ENCODE measurements around the gene CDK7.
"Not testable (repeated sequence)": the region's sequence is repeated elsewhere in the genome, so short reads cannot be mapped to it uniquely, and the experiment has no call there.

The CDK7 gene

DNA sequence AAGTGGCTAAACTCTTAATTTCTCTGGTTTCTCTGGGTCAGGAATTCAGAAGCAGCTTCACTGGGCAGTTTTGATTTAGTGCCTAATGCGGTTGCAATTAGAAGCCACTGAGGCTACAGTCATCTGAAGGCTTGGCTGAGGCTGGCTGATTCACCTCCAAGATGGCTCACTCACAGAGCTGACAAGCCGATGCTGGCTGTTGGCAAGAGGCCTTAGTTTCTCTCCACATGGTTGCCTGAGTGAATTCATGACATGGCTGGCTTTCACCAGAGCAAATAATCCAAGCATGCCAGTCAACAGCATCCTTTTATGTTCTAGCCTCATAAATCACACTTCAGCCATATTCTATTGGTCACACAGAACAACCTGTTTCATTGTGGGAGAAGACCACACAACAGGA lies 2.8 kb upstream of the CDK7 start:
- Histone ChIP-seq H3F3A (ENCODE audit: insufficient read depth, low read length) (no peaks in the 10 kb centered on the region), H2AFZ (ENCODE audit: low read length) (no peak overlapping the region), H3K79me2 (ENCODE audit: insufficient read depth, low read length) (peaks cover 7% of the 10 kb centered on the region; the same call in 1 of the 2 replicates), H3K27me3 (ENCODE audit: insufficient read depth, low read length) (no peaks in the 10 kb centered on the region), H3K36me3 (ENCODE audit: insufficient read depth, low read length) (peaks cover 30% of the 10 kb centered on the region), H3K9ac (ENCODE audit: low read length) (no peak overlapping the region), H3K9me3 (ENCODE audit: low read length) (no peaks in the 10 kb centered on the region), H4K20me1 (ENCODE audit: insufficient read depth, low read length) (no peaks in the 10 kb centered on the region), H3K4me2 (ENCODE audit: low read length) (no peak overlapping the region), H3K4me3 (ENCODE audit: low read depth, low read length, poor library complexity, severe bottlenecking) (no peak overlapping the region), H3K4me1 (ENCODE audit: insufficient read depth, low read length, severe bottlenecking) (peaks cover 17% of the 10 kb centered on the region), H3K27ac (ENCODE audit: low read depth, low read length, poor library complexity, severe bottlenecking) (no peak overlapping the region), H3K9me2 (ENCODE audit: low read depth, low read length) (no peaks in the 10 kb centered on the region)
- TF ChIP-seq, protein P1, sequence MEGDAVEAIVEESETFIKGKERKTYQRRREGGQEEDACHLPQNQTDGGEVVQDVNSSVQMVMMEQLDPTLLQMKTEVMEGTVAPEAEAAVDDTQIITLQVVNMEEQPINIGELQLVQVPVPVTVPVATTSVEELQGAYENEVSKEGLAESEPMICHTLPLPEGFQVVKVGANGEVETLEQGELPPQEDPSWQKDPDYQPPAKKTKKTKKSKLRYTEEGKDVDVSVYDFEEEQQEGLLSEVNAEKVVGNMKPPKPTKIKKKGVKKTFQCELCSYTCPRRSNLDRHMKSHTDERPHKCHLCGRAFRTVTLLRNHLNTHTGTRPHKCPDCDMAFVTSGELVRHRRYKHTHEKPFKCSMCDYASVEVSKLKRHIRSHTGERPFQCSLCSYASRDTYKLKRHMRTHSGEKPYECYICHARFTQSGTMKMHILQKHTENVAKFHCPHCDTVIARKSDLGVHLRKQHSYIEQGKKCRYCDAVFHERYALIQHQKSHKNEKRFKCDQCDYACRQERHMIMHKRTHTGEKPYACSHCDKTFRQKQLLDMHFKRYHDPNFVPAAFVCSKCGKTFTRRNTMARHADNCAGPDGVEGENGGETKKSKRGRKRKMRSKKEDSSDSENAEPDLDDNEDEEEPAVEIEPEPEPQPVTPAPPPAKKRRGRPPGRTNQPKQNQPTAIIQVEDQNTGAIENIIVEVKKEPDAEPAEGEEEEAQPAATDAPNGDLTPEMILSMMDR (IDR thresholded peaks at IDR 0.05; ENCODE audit: low read length) = no peak
- TF ChIP-seq EZH2 (IDR thresholded peaks at IDR 0.05; ENCODE audit: borderline replicate concordance, low read length) = no peak

DNA sequence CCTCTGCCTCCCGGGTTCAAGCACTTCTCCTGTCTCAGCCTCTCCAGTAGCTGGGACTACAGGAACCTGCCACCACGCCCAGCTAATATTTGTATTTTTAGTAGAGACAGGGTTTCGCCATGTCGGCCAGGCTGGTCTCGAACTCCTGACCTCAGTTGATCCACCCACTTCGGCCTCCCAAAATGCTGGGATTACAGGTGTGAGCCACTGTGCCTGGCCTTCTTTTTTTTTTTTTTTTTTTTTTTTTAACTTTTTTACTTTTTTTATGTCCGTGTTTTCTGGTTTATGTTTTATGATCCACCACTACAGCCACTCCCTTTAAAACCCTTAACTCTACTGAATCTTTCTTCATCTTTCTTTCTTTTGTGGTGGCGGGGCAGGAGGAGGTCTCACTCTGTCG lies 2.0 kb downstream of the CDK7 start:
- H3K4me2 ChIP-seq (ENCODE audit: low read length); H3K4me3 ChIP-seq (ENCODE audit: low read depth, low read length, poor library complexity, severe bottlenecking); H3K79me2 ChIP-seq (ENCODE audit: insufficient read depth, low read length); H3K9me2 ChIP-seq (ENCODE audit: low read depth, low read length); H4K20me1 ChIP-seq (ENCODE audit: insufficient read depth, low read length); H3K9me3 ChIP-seq (ENCODE audit: low read length); H2AFZ ChIP-seq (ENCODE audit: low read length); H3K27me3 ChIP-seq (ENCODE audit: insufficient read depth, low read length); H3K27ac ChIP-seq (ENCODE audit: low read depth, low read length, poor library complexity, severe bottlenecking); H3F3A ChIP-seq (ENCODE audit: insufficient read depth, low read length); H3K9ac ChIP-seq (ENCODE audit: low read length): not testable (repeated sequence)
- H3K36me3 ChIP-seq (ENCODE audit: insufficient read depth, low read length) = peaks cover 40% of the 10 kb centered on the region
- H3K4me1 ChIP-seq (ENCODE audit: insufficient read depth, low read length, severe bottlenecking) = peaks cover 17% of the 10 kb centered on the region

DNA sequence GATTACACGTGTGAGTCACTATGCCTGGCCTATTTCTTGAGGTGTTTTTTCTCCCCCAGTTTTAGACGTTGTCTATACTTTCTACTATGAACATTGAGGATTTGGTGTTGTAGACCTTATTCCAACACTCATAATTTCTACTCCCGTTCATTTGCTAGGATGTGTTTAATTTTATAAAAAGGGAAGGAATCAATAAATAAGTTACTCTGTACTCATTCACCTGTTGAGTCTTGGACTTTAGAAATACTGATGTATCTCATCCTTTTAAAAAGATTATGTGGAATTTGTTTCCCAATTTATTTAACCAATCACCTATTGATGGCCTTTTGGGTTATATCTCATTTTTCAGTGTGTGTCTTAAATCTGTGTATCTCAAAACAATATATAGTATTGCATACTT lies 3.2 kb downstream of the CDK7 start:
- peaks cover 47% of the 10 kb centered on the region for H3K36me3 ChIP-seq (ENCODE audit: insufficient read depth, low read length)

DNA sequence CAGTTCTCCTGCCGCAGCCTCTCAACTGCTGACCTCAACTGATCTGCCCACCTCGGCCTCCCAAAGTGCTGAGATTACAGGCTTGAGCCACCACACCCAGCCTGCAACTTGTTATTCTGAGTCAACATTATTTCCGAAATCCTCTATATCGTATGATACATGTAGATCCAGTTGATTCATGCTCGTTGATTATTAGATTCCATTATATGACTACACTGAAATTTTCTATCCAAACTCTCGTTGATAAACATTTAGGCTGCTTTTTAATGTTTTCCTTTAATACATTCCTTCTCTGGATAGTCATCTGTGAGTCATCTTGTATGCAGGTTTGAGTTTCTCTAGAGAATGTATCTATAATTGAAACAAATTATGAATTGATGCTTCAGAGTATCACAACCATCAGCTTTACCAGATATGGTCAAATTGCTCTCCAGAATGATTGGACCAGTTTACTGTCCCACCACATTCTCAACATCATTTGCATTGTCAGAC lies 4.1 kb downstream of the CDK7 start:
- Histone ChIP-seq H3K4me2 (ENCODE audit: low read length) (no peak overlapping the region), H2AFZ (ENCODE audit: low read length) (no peak overlapping the region), H4K20me1 (ENCODE audit: insufficient read depth, low read length) (no peaks in the 10 kb centered on the region), H3K4me1 (ENCODE audit: insufficient read depth, low read length, severe bottlenecking) (peaks cover 17% of the 10 kb centered on the region), H3K9ac (ENCODE audit: low read length) (no peak overlapping the region), H3K36me3 (ENCODE audit: insufficient read depth, low read length) (peaks cover 47% of the 10 kb centered on the region), H3K9me2 (ENCODE audit: low read depth, low read length) (no peaks in the 10 kb centered on the region), H3K4me3 (ENCODE audit: low read depth, low read length, poor library complexity, severe bottlenecking) (no peak overlapping the region), H3F3A (ENCODE audit: insufficient read depth, low read length) (no peaks in the 10 kb centered on the region), H3K27ac (ENCODE audit: low read depth, low read length, poor library complexity, severe bottlenecking) (no peak overlapping the region), H3K9me3 (ENCODE audit: low read length) (no peaks in the 10 kb centered on the region), H3K27me3 (ENCODE audit: insufficient read depth, low read length) (no peaks in the 10 kb centered on the region), H3K79me2 (ENCODE audit: insufficient read depth, low read length) (peaks cover 7% of the 10 kb centered on the region)
- TF ChIP-seq, protein P1 (IDR thresholded peaks at IDR 0.05; ENCODE audit: low read length) = no peak
- TF ChIP-seq EZH2 (IDR thresholded peaks at IDR 0.05; ENCODE audit: borderline replicate concordance, low read length) = no peak

More for the DNA sequence above, 3.2 kb downstream of the CDK7 start:
- no peaks in the 10 kb centered on the region for H3K27me3 ChIP-seq (ENCODE audit: insufficient read depth, low read length)
- no peaks in the 10 kb centered on the region for H4K20me1 ChIP-seq (ENCODE audit: insufficient read depth, low read length)
- no peak overlapping the region for H3K27ac ChIP-seq (ENCODE audit: low read depth, low read length, poor library complexity, severe bottlenecking)
- H3K9ac ChIP-seq (ENCODE audit: low read length) = no peak overlapping the region
- no peaks in the 10 kb centered on the region for H3F3A ChIP-seq (ENCODE audit: insufficient read depth, low read length)
- no peak overlapping the region for H3K4me2 ChIP-seq (ENCODE audit: low read length)
- H3K4me1 ChIP-seq (ENCODE audit: insufficient read depth, low read length, severe bottlenecking) = peaks cover 17% of the 10 kb centered on the region
- H3K4me3 ChIP-seq (ENCODE audit: low read depth, low read length, poor library complexity, severe bottlenecking) = no peak overlapping the region
- H3K79me2 ChIP-seq (ENCODE audit: insufficient read depth, low read length) = peaks cover 7% of the 10 kb centered on the region
- H2AFZ ChIP-seq (ENCODE audit: low read length) = no peak overlapping the region
- H3K9me3 ChIP-seq (ENCODE audit: low read length) = no peaks in the 10 kb centered on the region
- no peaks in the 10 kb centered on the region for H3K9me2 ChIP-seq (ENCODE audit: low read depth, low read length)
- TF ChIP-seq, protein P1 (IDR thresholded peaks at IDR 0.05; ENCODE audit: low read length) = no peak
- TF ChIP-seq EZH2 (IDR thresholded peaks at IDR 0.05; ENCODE audit: borderline replicate concordance, low read length) = no peak
